Right lung (tissue), 10 donors: ENCODE data around the gene PFN4. TPM values are rescaled to one million over a fixed set of nuclear protein-coding genes. Genes with fewer than 3 reads are reported as not detected.
"Not testable (repeated sequence)": the region's sequence is repeated elsewhere in the genome, so short reads cannot be mapped to it uniquely, and the experiment has no call there.

Source experiments
- DNase-seq, 2 donors: peaks; one replicate each; pipeline ENCODE4 v3.0.0-alpha.2; 2013
- long read RNA-seq, 8 donors: transcript quantifications; one replicate each; lab custom pipeline, GENCODE V29; 2026
- polyA plus RNA-seq, 5 donors: library from polyadenylated mRNA; unstranded; fragments of 120-200 nt; gene quantifications; one replicate each; pipeline versions ENCODE4 v1.2.1 to v1.2.3, GENCODE V29; 2013; ENCODE audit warnings: inconsistent platforms in 1 of 5, low replicate concordance in 1 of 5; ENCODE audit not compliant: insufficient read length in 5 of 5, insufficient read depth in 1 of 5

The PFN4 gene, protein sequence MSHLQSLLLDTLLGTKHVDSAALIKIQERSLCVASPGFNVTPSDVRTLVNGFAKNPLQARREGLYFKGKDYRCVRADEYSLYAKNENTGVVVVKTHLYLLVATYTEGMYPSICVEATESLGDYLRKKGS
- polyA plus RNA-seq: 1 to 10 TPM; 2.3 to 3.7 (median 3.2) TPM
- long read RNA-seq, donor 1, partial matches to known transcripts: 0 of 1 reads
- long read RNA-seq, donor 1, other reads (novel, unspliced or antisense): 0 of 1 reads
- long read RNA-seq, donor 2: 0 reads
- long read RNA-seq, donor 3: 0 reads
- long read RNA-seq, donor 4: 0 reads
- long read RNA-seq, donor 5: 0 reads
- long read RNA-seq, donor 6, partial matches to known transcripts: 0 of 1 reads
- long read RNA-seq, donor 6, other reads (novel, unspliced or antisense): 0 of 1 reads
- long read RNA-seq, donor 7, partial matches to known transcripts: 0 of 1 reads
- long read RNA-seq, donor 7, other reads (novel, unspliced or antisense): 0 of 1 reads
- long read RNA-seq, donor 8: 0 reads

DNA sequence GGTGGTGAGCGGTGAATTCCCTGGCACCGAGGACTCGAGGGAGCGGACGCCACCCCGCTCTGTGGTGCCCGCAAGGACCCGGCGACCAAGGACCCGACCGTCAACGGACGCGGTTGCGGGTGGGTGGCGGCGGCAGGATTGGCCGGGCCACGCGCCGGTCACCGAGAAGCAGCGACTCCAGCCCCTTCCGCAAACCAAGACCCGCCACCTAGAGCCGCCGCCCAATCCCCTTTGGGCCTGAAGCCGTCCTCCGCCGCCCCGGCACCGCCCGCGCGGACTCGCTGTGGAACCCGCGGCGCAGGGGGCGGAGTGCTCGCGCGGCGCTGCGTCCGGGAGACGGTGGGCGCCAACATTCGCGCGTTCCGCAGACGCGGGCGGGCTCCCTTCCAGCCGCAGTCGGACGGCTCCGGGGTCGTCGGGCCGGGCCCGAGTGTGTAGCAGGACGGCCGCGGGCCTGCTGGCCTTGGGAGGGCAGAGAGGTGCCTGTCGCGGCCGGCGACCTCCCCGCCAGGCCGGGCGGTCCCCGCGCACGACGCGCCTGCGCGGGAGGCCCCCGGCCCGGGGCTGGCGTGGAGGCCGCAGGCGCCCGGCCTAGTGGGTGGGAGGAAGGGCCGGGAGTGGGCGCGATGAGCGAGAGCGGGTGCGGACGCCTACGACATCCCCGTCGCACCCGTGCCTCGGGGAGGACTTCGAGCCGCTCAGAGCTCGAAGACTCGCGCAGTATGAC lies at the start of gene PFN4, which contains the start of gene FAM228B:
TSS of gene PFN4 (minus strand) at position 140 of the 727 bp plus-strand sequence. CDS start 799 bp downstream, outside the sequence.
TSS of gene FAM228B (plus strand) at position 275 of the 727 bp plus-strand sequence. CDS start 893 bp downstream, outside the sequence.
- DNase-seq: peak; percentile 84 to 85

DNA sequence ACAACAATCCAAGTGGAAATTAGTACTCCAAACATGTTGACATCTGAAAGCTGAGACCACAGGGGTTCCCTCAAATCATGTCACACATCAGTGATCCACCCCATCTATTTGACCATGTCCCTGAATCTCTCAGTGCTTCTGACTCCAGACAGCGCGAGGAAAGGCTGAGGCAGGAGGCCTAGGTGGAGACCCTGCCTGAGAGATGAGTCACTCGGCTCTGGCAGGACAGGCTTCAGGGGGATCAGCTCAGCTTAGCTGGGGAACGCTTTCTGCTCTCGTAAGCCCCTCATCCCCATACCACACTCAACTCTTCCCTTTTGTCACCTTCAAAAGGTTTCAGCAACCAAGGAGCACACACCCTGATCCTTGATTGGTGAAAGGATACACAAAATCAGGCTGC lies 45.9 kb upstream of the PFN4 start:
- DNase-seq: no peak

- no peak for DNase-seq
Measured at GRCh38 chr2:24164416-24164973, 41.4 kb upstream of the PFN4 start.

- DNase-seq: no peak
Measured at GRCh38 chr2:24163601-24164000, 40.5 kb upstream of the PFN4 start.

GRCh38 chr2:24163186-24163585 lies 40.1 kb upstream of the PFN4 start:
- DNase-seq: no peak

DNA sequence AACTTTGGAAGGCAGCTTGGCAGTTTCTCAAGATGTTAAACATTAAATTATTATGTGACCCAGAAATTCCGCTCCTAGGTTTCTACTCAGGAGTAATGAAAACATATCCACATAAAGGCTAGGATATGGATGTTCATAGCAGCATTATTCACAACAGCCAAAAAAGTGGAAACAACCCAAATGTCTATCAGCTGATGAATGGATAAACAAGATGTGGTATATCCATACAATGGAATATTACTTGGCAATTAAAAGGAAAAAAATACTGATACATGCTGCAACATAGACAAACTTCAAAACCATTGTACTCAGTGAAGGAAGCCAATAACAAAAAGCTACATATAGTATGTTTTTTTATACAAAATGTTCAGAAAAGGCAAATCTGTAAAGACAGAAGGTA lies 39.4 kb upstream of the PFN4 start:
- no peak for DNase-seq

DNA sequence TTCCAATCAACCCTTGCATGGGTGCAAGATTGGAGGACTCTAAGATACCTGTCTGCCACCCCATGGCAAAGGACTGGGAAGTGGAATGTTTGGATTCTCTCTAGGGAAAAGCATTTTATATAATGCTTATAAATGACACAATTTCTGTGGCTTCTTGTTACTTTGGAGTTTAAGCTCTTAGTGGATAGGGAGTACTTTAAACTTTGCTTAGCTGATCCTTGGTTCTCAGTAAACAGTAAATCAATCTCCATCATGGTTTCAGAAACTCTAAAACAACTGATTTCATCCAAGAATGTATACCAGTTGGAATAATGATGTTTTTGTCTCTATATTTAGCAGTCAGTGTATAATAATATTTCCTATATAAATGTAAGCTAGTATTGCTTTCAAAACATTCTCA lies 37.6 kb upstream of the PFN4 start:
- no peak for DNase-seq

DNA sequence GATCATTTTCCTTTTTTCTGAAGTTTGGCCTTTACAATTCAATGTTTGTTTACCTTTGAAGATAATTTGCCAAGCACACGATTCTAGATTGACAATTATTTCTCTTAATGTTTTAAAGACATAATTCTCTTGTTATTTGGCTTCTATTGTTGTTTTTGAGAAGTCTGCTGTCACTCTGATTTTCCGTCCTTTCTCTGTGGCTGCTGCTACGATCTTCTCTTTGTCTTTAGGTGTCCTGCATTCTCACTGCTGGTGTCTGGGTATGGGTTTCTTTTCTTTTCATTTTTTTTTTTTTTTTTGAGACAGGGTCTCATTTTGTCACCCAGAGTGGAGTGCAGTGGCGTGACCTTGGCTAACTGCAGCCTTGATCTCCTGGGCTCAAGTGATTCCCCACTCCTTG lies 36.6 kb upstream of the PFN4 start:
- DNase-seq: no peak

GRCh38 chr2:24158131-24158530 lies 35.0 kb upstream of the PFN4 start:
- no peak for DNase-seq

- no peak for DNase-seq
Measured at GRCh38 chr2:24153478-24153877, 30.3 kb upstream of the PFN4 start.

GRCh38 chr2:24152413-24153197 lies 29.5 kb upstream of the PFN4 start:
- DNase-seq: no peak

GRCh38 chr2:24147364-24147763 lies 24.2 kb upstream of the PFN4 start:
- no peak for DNase-seq

DNA sequence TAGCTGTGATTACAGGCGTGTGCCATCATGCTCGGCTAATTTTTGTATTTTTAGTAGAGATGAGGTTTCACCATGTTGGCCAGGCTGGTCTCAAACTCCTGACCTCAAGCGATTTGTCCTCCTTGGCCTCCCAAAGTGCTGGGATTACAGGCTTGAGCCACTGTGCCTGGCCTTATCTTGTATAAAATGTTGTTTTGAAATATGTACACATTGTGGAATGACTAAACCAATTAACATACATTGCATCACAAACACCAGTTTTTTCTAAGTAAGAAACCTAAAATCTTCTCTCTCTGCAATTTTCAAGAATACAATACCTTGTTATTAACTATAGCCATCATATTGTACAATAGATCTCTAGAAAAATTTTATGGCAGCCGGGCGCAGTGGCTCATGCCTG lies 17.2 kb upstream of the PFN4 start:
- DNase-seq: not testable (repeated sequence)

DNA sequence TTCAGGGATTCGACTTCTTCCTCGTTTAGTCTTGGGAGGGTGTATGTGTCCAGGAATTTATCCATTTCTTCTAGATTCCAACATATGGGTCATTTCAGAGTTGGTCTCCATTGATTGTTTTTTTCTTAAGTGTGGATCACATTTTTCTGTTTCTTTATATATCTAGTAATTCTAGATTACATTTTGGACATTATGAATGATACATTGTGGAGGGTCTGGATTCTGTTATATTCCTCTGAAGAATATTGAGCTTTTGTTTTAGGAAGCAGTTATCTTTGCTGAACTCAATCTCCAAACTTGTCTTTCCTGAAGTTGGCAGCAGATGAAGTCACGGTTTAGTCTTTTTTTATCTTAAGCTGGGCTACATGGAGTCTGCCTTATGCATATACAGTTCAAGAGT lies 9.4 kb upstream of the PFN4 start:
- DNase-seq: no peak

DNA sequence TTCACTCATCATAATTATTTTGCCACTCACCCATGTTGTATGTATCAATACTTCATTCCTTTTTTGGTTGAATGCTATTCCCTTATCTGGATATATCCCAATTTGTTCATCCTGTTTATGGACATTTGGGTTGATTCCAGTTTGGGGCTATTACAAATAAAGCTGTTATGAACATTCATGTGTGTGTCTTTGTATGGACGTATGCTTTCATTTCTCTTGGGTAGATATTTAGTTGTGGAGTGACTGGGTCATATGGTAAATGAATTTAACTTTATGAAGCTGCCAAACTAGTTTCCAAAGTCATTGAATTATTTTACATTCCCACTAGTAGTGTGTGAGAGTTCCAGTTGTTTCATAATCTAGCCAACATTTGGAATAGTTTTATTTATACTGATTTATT lies 2.8 kb upstream of the PFN4 start:
- peak; percentile 84 to 89 for DNase-seq

DNA sequence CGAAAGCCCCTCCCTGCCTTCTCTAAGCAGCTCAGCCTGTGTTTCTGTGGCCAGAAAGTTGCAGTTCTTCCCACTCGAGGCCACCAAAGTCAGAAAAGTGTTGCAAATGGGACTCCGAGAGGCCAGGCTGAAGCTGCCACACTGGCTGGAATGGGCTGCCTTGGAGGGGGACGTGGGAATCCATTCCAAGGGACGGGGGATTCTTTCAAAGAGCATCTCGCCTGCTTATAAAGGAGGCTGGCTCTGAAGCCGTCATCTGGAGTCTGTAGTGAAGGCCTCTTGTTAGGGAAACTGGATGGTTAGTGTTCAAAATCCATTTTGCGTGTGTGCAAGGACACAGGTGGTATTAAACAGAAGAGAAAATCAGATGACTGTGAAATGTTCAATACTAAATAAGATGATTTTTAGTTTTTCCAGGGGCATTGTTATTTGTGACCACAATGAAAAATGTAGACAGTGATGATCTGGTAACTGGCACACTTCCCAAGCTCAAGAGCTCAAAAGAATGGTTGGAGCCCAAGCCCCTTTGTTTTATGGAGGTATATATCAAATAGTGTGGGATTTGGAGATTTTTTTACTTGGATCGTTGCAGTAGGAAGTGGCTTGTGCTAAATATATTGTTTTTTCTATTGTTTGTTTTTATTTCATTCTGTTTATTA lies 917 bp upstream of the PFN4 start:
- no peak for DNase-seq

DNA sequence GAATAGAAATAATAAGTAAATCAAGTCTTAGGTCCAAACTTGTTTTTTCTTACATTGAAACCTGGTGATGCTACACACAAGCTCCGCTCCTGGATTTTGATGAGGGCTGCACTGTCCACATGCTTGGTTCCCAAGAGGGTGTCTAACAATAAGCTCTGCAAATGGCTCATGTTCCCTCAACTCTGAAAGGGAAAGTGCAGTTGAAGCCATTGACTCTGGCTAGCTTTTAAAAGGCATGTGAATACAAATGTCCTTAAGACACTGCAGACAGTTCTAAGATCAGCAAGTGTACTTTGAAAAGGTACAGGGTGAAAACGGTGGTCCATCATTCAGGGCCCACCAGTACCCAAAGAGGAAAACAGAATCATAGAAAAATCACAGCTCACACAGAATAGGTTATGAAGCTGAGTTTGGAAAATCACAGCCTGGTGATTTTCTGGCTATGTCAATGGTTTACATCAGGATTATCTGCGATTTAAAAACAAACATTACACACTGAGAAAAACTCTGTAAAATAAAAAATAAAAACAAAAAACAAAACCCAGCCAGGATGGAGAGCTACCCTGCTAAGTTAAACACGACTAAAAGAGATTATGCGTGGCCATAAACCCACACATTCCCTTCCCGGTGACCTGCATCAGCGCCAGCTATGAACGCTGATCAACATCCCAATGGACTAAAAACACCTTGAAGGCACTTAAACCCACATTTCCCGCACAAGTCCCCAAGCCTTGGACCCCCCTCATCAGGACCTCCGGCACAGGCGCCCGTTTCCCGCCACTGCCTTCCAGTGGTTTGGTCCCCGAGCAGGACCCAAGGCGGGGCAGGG lies 554 bp downstream of the PFN4 start:
- no peak for DNase-seq

- DNase-seq: no peak
Measured at GRCh38 chr2:24121469-24121868, 1.7 kb downstream of the PFN4 start.

GRCh38 chr2:24121066-24121465 lies 2.1 kb downstream of the PFN4 start:
- DNase-seq: no peak

- DNase-seq: no peak
Measured at GRCh38 chr2:24117902-24118301, 5.2 kb downstream of the PFN4 start.
